Chondrocyte (in vitro differentiated cells): Measurements from ENCODE around the gene TPBG. TPM values are rescaled to one million over a fixed set of nuclear protein-coding genes. Genes with fewer than 3 reads are reported as not detected.

Experiments
- DNase-seq: peaks from one replicate; pipeline ENCODE4 v3.0.0; 2021; ENCODE audit warnings: mixed read lengths, low spot score
- H3K27ac Mint-ChIP-seq: one replicate; pipeline ENCODE4 v1.8.0; 2021; ENCODE audit warnings: mild to moderate bottlenecking, moderate library complexity, mixed read lengths; ENCODE audit not compliant: unreplicated experiment
- H3K27me3 Mint-ChIP-seq: 2 replicates; pipeline ENCODE4 v1.8.0; 2021; ENCODE audit warnings: low read depth, mixed read lengths
- H3K36me3 Mint-ChIP-seq: 2 replicates; pipeline ENCODE4 v1.8.0; 2021; ENCODE audit warnings: low read depth, mixed read lengths
- H3K4me1 Mint-ChIP-seq: 2 replicates; pipeline ENCODE4 v1.8.0; 2021; ENCODE audit warnings: low read depth, mild to moderate bottlenecking, mixed read lengths
- H3K4me3 Mint-ChIP-seq: one replicate; pipeline ENCODE4 v1.8.0; 2021; ENCODE audit warnings: mild to moderate bottlenecking, moderate library complexity, mixed read lengths; ENCODE audit not compliant: unreplicated experiment
- H3K9me3 Mint-ChIP-seq: 2 replicates; pipeline ENCODE4 v1.8.0; 2021; ENCODE audit warnings: low read depth, mixed read lengths
- total RNA-seq: library from RNA; stranded (reverse); gene quantifications from 3 replicates; pipeline ENCODE4 v1.2.1, GENCODE V29; 2021
- TF ChIP-seq, protein P1 (sequence below): fragments of 200-600 bp; sonication (generic); IDR thresholded peaks from 2 replicates; pipeline ENCODE4 v1.5.0; 2021; ENCODE audit warnings: antibody characterized with exemption, mild to moderate bottlenecking, moderate library complexity

TPBG gene
- total RNA-seq, 1 donor from 2014 or later, result 10.6 TPM

DNA sequence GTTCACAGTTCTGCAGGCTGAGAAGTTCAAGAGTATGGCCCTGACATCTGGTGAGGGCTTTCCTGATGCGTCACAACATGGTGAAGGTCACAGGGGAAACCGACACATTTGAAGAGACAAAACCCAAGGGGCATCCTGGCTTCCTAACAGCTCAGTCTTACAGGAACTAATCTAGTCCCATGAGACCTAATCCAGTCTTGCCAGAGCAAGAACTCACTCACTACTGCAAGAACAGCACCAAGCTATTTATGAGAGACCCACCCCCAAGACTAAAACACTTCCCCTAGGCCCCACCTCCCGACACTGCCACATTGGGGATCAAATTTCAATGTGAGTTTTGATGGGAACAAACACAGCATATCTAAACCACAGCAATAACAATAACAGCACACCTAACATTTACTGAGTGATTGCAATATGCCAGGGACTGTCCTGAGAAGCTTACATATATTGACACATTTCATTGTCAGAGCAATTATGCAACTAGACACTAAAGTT lies 46.6 kb downstream of the TPBG start:
- Mint-ChIP-seq H3K9me3 (no peaks in the 10 kb centered on the region), H3K4me3 (no peak overlapping the region), H3K36me3 (no peaks in the 10 kb centered on the region)

DNA sequence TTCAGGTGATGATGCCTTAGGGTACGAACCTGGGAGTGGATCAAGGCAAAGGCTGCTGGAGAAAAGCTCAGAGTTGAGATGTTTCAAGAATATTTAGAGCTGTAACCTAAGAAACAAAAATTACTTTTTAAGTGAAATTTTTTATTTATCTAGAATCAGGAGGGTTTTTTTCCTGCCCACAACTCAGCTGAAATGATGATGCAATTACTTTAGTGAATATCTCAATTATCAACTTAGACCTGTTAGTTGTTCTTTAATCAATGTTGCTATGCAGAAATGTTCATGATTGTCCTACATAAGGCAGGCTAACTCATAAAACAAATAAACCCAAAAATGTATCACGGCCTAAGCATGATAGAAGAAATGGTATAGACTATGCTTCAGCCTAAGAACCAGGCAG lies 50.3 kb downstream of the TPBG start:
- Mint-ChIP-seq H3K4me3 (no peak overlapping the region), H3K36me3 (no peaks in the 10 kb centered on the region), H3K4me1 (peaks cover 28% of the 10 kb centered on the region), H3K27ac (no peak overlapping the region), H3K27me3 (peaks cover 2% of the 10 kb centered on the region), H3K9me3 (no peaks in the 10 kb centered on the region)
- TF ChIP-seq, protein P1, sequence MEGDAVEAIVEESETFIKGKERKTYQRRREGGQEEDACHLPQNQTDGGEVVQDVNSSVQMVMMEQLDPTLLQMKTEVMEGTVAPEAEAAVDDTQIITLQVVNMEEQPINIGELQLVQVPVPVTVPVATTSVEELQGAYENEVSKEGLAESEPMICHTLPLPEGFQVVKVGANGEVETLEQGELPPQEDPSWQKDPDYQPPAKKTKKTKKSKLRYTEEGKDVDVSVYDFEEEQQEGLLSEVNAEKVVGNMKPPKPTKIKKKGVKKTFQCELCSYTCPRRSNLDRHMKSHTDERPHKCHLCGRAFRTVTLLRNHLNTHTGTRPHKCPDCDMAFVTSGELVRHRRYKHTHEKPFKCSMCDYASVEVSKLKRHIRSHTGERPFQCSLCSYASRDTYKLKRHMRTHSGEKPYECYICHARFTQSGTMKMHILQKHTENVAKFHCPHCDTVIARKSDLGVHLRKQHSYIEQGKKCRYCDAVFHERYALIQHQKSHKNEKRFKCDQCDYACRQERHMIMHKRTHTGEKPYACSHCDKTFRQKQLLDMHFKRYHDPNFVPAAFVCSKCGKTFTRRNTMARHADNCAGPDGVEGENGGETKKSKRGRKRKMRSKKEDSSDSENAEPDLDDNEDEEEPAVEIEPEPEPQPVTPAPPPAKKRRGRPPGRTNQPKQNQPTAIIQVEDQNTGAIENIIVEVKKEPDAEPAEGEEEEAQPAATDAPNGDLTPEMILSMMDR, result no peak
- no peak for DNase-seq

More for the DNA sequence above, 46.6 kb downstream of the TPBG start:
- peaks cover 2% of the 10 kb centered on the region for H3K27me3 Mint-ChIP-seq
- DNase-seq, result no peak
- H3K4me1 Mint-ChIP-seq, result peaks cover 16% of the 10 kb centered on the region
- H3K27ac Mint-ChIP-seq, result no peak overlapping the region
- TF ChIP-seq, protein P1, result no peak

DNA sequence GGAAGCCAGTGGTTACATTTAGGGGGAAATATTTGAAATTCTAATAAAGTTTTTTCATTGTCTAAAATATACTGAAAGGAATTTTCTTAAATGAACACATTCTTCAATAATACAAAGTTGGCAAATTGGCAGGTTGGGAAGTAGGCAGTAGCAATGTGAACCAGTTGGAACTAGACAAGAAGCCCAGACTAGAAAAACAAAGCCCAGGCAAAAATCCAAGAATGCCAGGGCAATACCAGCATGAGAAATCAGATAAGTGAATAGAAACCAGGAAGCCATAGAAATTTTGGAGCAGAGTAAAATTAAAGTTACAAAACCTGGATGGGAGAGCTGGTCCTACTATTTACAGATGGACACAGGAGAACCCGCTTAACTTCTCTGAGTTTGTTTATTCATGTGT lies 52.2 kb downstream of the TPBG start:
- H3K4me3 Mint-ChIP-seq, result no peak overlapping the region

DNA sequence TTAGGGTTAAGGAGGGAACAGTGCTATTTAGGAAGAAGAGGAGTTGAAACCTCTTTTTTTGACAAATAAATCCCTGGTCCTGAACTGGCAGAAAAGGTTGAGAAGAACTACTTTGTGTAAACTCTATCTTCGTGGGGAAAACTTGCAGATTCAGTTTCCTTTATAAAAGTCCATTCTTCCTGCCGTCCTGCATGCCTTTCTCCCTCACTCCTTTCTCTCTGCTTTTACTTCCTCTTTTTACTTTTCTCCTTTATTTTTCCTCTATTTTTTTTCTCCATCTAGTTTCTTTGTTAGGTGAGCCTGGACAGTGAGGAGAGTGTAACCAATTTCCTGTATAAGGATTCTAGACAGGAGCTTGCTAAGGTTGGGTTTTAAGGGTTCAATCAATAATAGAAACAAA lies 52.7 kb downstream of the TPBG start:
- Mint-ChIP-seq H3K4me1 (peaks cover 14% of the 10 kb centered on the region), H3K4me3 (no peak overlapping the region), H3K27me3 (peaks cover 2% of the 10 kb centered on the region), H3K9me3 (no peaks in the 10 kb centered on the region), H3K27ac (no peak overlapping the region), H3K36me3 (no peaks in the 10 kb centered on the region)
- TF ChIP-seq, protein P1, result no peak
- no peak for DNase-seq

More for the DNA sequence above, 52.2 kb downstream of the TPBG start:
- Mint-ChIP-seq H3K9me3 (no peaks in the 10 kb centered on the region), H3K27ac (no peak overlapping the region), H3K36me3 (no peaks in the 10 kb centered on the region), H3K27me3 (peaks cover 2% of the 10 kb centered on the region), H3K4me1 (peaks cover 14% of the 10 kb centered on the region)
- TF ChIP-seq, protein P1, result no peak
- no peak for DNase-seq

Other genes with a start within 250 kb of the TPBG start
- gene IBTK, start 116.1 kb upstream of the TPBG start, total RNA-seq, result 30.0 to 35.3 TPM (median 30.7 TPM) in 3 replicates